Activated CD4-positive, alpha-beta T cell treated with anti-CD3 and anti-CD28 coated beads, Interleukin-2, amount 50 U/mL, for 1 hour (primary cell): ENCODE data around the gene PDE4DIP.
"Not testable (repeated sequence)": the region's sequence is repeated elsewhere in the genome, so short reads cannot be mapped to it uniquely, and the experiment has no call there.

Experiments used
- DNase-seq: peaks from one replicate; pipeline ENCODE4 v3.0.0-alpha.2; 2020

Gene PDE4DIP

DNA sequence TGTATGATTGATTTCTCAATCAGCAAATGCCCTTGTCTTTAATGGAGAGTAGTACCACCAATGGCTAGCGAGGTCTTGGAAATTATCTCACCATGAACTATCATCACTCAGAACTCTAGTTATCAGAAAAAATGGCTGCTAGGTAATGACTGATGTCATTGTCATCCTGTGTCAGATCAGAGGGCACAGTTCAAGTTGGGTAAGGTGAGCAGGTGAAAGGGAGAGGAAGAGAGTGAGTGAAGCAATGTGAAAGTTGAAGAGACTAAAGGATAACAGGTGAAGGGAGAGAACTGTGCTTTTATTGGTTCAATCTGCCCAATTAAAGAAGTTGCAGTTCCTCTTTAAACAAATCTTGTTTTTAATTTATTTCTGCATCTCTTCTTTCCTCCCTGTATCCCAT is 76.8 kb downstream of the PDE4DIP start:
- not testable (repeated sequence) for DNase-seq

DNA sequence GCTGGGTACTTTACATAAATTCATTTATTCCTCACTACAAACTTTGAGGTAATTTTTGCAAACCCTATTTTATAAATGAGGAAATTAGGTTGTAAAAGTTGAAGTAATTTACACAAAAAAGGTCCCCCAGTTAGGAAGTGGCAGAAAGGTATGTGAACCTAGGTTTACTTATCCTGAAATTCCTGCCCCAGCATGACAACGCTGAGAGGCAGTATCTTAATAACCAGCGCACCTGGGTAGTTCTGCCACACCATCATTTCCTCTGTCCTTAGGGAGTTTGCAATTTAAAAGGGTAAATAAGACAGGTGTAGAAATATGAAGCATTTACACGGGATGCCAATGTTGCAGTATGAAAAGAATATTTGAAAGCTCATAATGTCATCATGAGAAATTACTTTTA is 79.6 kb downstream of the PDE4DIP start:
- not testable (repeated sequence) for DNase-seq

DNA sequence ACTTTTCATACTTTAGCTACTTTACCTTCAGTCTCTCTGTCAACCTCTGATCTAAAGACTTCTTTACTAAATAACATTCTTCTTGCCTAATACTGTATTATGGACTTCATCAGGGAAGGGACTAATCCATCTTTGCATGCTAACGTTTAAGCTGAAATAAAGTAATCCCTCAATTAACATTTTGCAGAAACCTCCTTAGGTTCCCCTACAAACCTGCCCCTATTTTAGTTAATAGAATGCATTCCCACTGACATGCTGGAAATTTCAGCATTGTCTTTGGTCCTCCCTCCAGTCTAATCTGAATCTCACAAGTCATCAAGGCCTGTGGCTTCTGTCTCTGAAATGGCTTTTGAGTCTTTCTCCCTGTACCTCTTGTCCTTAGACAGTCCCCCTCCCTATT is 83.4 kb downstream of the PDE4DIP start:
- not testable (repeated sequence) for DNase-seq

DNA sequence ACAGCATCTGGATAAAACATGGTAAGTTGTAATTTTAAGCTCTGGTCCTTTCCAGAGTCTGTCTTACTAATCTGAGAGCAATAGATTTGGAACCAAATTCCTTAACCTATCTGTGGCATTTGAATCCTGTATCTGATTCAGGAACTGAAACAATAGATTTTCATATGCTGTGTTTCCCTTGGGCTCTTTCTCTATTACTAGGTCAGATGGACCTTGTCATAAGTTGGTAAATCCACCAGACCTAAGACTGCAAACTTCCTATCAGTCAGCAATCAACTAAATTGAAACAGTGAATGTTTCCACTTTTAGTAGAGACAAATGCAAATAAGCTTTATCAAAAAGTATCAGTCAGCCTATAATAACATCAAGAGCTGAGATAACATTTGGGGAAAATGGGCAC is 85.0 kb downstream of the PDE4DIP start:
- not testable (repeated sequence) for DNase-seq

DNA sequence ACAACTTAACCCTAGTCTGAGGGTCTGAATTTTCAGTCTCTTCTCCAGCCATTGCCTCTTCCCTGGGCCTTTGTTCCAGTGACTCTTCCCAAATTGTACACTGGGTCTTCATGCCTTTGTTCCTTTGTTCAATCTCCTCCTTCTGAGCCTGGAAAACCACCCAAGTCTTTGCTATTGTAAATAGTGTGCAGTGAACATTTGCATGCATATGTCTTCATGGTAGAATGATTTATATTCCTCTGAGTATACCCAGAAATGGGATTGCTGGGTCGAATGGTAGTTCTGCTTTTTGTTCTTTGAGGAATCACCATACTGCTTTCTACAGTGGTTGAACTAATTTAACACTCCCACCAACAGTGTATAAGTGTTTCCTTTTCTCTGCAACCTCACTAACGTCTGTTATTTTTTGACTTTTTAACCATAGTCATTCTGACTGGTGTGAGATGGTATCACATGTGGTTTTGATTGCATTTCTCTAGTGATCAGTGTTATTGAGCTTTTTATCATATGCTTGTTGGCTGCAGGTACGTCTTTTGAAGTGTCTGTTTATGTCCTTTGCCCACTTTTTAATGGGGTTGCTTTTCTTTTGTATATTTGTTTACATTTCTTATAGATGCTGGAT is 91.3 kb downstream of the PDE4DIP start:
- not testable (repeated sequence) for DNase-seq

DNA sequence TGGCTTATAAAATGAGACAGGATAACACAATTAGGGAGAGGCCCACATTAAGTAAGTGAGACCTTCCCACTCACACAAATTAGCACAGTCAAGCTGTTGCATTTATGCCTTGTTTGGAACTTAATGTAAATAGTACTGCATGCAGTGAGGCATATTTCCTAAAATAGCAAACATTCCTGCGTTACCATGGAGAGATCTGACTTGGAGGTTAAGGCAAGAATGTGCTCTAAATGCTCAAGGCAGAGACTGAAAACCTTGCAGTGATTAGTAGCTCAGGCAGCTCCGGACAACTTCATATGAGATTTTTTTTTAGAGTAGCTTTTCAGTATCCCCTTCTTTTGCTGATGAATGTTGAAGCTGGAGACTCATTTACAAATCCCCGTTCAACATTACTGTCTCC is 98.7 kb downstream of the PDE4DIP start:
- DNase-seq, result not testable (repeated sequence)

DNA sequence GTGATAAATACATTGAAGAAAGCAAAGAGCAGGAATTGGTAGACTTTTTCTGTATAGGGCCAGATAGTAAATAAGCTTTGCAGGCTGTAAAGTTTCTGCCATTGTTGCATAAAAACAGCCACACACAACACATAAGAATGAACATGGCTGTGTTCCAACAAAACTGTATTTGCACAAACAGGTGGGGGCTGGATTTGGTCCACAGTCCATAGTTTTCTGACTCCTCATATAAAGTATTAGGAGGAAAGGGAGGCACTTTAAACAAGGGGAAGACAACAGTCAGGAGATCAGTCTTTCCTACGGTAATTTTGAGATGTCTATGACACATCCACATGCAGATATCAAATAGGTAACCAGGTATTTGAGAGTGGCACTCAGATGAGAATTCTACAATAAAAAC is 100.9 kb downstream of the PDE4DIP start:
- not testable (repeated sequence) for DNase-seq

DNA sequence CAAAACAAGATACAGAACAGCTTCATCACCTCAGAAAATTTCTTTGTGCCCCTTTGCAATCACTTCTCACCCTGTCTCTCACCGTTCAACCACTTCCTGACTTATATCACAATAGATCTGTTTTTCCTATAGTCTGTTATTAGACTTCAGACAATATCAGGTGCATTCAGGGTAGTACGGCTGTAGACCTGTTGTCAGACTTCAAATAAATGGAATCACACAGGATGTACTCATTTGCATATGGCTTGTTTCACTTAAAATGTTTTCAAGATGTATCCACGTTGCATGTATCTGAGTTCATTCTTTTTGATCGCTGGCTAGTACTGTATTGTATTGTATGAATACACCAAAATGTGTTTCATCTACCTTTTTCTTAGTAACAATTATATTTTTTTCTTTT is 104.5 kb downstream of the PDE4DIP start:
- DNase-seq, result not testable (repeated sequence)

DNA sequence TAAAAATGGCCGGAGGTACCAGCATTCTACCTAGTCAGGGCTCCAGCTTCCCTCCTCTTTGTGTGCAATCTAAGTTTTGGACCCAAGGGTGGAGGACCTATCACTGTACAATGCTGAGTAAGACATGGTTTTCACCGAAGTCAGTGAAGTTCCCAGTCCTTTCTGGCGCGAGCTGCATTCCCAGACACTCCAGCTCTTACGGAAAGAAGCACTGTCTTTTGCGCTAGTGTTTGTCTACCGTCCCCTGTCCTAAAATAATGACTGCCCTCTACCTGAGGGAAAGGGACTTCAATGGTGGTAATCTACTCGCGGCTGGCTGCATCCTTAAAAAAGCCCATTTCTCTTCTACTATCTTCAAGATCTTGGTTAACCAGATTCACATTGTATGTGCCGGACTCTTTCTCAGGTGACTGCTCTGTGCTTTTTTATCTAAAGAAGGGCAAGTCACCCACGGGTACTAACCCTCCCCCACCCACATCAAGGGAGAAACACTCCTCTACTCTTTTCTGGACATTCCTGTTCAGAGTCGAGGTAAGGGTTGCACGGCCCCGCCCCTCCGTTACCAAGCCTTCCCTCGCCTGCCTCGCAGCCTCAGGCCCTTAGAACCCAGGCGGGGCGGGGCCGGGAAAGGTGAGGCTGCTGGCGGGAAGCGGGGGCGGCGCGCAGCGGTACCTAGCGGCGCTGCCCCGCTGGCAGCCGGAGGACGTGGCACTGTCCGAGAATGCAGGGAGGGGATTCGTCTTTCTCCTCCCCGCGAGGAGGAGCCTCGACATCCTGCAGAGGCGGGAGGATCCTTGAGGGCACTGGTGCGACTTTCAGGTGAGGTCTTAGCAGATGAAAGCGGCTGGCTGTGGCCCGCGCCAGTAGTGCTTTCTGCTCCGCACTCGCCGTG is 107.4 kb downstream of the PDE4DIP start:
- DNase-seq, result peak; percentile 62

DNA sequence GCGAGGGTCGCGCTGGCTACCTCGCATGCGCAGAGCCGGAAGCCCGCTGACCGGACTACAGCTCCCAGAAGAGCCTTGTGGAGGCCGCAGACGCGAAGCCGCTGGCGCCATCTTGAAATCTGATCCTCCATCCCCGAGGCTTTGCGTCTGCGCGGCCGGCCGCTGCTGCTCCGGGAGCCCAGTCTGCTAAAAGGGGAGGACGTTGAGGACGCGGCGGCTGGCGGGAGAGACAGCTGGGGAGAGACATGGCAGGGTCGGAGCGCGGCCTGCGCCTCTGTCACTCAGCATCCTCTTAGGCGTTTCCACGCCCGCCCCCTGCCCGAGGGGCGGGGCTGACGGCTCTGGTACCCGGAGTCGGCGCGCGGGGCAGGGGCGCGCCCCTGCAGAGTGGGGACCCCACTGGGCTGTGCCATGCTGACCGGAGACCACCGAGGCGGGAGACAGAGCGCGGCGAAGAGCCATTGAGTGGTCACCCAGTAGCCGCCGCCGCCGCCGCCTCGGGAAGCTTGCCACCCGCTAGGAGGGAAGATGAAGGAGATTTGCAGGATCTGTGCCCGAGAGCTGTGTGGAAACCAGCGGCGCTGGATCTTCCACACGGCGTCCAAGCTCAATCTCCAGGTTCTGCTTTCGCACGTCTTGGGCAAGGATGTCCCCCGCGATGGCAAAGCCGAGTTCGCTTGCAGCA is 108.2 kb downstream of the PDE4DIP start:
- peak; percentile 53 for DNase-seq

DNA sequence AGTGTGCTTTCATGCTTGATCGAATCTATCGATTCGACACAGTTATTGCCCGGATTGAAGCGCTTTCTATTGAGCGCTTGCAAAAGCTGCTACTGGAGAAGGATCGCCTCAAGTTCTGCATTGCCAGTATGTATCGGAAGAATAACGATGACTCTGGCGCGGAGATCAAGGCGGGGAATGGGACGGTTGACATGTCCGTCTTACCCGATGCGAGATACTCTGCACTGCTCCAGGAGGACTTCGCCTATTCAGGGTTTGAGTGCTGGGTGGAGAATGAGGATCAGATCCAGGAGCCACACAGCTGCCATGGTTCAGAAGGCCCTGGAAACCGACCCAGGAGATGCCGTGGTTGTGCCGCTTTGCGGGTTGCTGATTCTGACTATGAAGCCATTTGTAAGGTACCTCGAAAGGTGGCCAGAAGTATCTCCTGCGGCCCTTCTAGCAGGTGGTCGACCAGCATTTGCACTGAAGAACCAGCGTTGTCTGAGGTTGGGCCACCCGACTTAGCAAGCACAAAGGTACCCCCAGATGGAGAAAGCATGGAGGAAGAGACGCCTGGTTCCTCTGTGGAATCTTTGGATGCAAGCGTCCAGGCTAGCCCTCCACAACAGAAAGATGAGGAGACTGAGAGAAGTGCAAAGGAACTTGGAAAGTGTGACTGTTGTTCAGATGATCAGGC is 108.8 kb downstream of the PDE4DIP start:
- not testable (repeated sequence) for DNase-seq

DNA sequence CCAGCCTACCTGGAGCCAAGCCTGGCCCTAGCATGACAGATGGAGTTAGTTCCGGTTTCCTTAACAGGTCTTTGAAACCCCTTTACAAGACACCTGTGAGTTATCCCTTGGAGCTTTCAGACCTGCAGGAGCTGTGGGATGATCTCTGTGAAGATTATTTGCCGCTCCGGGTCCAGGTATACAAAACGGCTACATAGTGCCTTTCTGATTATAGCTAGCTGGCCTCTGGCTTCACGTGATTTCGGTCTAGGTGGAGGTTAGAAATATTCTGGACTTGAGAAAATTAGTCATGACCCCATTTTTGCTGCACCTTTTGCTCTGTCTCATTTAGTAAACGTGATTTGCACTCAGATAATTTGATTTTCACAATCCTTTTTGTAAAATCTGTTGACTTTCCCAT is 109.5 kb downstream of the PDE4DIP start:
- DNase-seq, result not testable (repeated sequence)

DNA sequence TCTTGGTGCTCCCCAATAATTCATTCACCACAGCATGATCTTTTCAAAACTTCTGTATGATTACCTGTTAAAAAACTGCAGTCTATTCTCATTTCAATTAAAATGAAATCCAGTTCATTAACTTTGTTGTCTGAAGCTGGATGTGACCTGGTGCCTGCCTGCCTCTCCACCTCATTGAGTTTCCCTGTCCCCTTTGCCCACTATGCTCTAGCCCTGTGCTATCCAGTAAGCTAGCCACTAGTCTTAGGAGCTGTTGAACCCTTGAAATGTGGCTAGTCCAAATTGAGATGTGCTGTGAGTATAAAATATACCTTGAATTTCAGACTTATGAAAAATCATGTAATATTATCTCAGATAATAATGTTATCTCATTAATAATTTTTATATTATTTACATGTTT is 114.1 kb downstream of the PDE4DIP start:
- DNase-seq, result not testable (repeated sequence)

DNA sequence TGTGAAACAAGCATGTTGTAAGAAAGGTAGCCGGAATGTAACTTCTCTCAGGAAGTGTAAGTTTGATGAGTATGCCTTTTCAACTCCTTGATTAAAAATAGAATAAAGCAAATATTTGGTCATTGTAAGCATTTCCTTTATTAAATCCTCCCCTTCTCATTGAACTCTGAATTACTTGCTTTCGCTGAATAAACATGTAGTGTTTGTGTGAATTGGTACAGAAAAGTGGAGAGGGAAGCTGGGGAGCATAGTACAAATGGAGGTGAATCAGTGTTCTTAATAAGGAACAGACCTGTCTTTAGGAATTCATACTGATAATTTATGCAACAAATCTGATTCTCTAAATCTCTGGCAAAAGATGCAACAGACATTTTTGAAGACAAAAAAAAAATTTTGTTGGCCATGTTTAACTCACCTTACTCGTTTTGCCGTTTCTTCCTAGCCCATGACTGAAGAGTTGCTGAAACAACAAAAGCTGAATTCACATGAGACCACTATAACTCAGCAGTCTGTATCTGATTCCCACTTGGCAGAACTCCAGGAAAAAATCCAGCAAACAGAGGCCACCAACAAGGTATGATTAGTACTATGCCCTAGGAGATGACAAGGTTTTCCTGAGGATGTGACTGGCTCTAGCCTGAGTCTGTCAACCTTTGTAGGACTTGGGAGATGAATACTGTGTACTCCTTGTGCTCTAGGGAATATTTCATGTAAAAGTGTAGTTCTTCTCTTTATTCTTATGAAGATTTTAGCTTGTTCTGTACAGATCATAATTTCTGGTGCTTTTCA is 116.2 kb downstream of the PDE4DIP start:
- DNase-seq, result not testable (repeated sequence)

DNA sequence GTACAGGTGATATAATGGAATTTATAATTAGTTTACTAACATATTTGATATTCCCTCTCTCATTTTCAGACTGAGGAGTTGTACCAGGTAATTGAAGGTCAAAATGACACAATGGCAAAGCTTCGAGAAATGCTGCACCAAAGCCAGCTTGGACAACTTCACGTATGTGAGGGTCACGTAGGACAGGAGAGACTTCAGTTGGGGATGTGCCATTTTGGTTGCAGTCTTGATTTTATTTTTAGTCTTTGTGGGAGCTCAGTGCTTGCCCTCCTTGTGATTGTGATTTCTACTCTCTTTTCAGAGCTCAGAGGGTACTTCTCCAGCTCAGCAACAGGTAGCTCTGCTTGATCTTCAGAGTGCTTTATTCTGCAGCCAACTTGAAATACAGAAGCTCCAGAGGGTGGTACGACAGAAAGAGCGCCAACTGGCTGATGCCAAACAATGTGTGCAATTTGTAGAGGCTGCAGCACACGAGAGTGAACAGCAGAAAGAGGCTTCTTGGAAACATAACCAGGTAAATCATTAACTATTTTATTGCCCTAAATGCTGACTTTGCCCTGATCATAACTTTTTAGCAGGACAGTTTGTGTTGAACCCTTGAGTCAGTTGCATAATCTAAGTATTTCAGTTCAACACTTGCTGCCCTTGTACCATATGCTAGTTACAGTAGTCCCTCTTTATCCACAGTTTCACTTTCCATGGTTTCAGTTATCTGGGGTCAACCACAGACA is 118.1 kb downstream of the PDE4DIP start:
- DNase-seq, result not testable (repeated sequence)

DNA sequence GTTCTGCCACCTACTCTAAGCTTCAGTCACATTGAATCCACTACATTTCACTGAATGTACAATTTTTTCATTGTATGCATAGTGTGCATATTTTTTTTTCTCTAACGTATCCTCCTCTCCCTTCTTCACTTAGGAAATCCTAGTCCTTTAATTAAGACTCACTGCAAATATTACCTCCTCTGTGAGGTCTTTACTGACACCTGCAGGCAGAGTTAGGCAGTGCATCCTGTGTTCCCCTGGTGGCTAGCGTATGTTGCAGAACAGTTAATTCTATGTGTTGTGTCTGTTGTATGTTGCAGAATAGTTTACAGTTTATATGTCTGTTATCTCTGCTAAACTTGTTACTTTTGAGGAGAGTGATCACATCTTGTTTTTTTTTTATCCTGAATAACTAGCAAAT is 121.9 kb downstream of the PDE4DIP start:
- DNase-seq, result not testable (repeated sequence)

DNA sequence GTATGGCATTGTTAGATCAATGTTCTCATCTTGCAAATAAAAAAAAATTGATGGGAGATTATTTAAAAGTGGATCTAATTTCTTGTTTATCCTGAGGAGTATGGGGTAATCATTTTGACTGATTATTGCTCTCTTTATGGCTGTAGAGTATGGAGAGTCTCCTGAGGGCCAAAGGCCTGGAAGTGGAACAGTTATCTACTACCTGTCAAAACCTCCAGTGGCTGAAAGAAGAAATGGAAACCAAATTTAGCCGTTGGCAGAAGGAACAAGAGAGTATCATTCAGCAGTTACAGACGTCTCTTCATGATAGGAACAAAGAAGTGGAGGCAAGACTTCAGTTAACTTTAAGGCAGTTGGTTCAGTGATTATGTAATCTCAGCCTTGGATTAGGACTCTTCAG is 123.4 kb downstream of the PDE4DIP start:
- not testable (repeated sequence) for DNase-seq

DNA sequence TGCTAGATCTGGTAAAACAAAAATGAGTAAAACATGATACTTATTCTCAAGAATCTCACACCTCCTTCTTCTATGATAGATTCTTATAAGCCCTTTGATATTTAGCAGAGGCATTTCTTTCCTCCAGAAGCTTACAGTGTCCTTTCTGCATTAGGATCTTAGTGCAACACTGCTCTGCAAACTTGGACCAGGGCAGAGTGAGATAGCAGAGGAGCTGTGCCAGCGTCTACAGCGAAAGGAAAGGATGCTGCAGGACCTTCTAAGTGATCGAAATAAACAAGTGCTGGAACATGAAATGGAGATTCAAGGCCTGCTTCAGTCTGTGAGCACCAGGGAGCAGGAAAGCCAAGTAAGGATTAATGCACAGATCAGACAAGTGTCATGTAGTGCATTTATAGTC is 124.5 kb downstream of the PDE4DIP start:
- not testable (repeated sequence) for DNase-seq

DNA sequence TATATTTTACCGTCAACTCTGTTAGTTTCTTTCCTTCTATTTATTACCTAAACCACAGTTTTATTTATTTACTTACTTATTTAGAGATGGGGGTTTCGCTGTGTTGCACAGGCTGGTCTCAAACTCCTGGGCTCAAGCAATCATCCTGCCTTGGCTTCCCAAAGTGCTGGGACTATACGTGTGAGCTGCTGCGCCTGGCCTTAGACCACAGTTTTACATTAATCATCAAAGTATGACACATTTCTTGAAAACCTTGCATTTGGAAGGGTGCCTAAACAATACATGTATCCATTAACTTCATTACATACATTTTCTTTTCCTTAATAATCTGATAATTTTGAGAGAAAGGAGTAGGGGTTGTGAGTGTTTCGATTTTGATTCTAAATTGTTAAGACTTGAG is 124.9 kb downstream of the PDE4DIP start:
- not testable (repeated sequence) for DNase-seq

DNA sequence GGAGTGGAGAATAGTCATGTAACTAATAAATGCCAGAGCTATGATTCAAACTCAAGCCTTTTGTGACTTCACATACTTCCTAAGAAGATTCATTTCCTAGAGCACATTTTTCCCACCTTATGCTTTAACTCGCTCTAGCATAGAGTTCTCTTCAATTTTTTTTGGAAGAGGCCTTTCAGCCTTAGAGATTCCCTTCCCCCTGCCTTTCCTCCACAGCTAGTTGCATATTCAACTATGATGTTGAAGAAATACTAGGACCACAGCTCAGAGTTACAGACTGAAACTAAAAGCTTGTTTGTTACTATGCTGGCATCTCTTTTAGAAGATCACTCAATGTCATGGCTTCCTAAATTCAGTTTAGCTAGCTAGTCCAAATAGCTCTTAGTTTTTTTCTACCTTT is 131.2 kb downstream of the PDE4DIP start:
- not testable (repeated sequence) for DNase-seq

DNA sequence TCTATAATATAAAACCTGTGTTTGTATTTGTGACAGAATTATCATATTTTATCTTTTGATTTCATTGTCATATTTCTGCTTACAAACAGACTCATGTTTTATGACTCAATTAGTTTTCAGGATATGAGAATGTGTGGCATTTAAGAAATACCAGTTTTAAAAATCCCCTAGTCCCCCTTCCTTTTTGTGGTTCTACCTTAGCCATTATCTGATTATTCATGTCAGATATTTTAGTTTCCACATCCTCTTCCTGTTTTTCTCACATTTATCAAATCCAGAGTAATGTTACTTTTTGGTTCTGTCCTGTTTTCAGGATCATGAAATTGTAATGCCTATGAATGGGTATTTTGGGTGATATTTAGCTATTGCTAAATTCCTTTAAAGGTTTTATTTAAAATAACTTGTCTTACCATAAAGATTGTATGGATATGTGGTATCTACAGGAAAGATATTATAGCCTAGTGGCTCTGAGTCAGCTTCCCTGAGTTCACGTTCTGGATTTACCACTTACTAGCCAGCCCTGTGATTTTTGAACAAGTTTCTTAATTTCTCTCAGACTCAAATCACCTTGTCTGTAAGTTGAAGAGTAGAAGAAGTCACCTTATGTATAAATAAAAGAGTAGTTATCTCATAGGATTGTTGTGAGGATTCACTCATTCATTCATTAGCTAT is 131.8 kb downstream of the PDE4DIP start:
- not testable (repeated sequence) for DNase-seq
